Natural killer cell treated with Interleukin-12 subunit alpha and Interleukin-12 subunit beta and Interleukin-15 and Interleukin-18, amount 100 ng/mL, for 72 hours (primary cell): ENCODE measurements around the gene GHRHR. TPM values are rescaled to one million over a fixed set of nuclear protein-coding genes. Genes with fewer than 3 reads are reported as not detected.
A peak's percentile ranks its signal among the peaks of the same experiment; 100 is the strongest.

Experiments used
- ATAC-seq, 2 donors: fragments of 150-1000 bp; cut with Tn5 transposase in 1 of 2; sonication (Bioruptor Pico), chemical (Tn5 transposase) in 1 of 2; 2 replicates each; pipeline ENCODE4 v1.10.0; 2021
- DNase-seq: peaks from one replicate; pipeline ENCODE4 v3.0.0; 2022; ENCODE audit warnings: low spot score
- H3K27ac Mint-ChIP-seq, 2 donors: 1 replicate in 1 of 2; 2 replicates in 1 of 2; pipeline ENCODE4 v1.8.0; 2022; ENCODE audit warnings: mixed read lengths in 2 of 2, mild to moderate bottlenecking in 1 of 2, moderate library complexity in 1 of 2
- H3K27me3 Mint-ChIP-seq, 2 donors: 1 replicate in 1 of 2; 2 replicates in 1 of 2; pipeline ENCODE4 v1.8.0; 2022; ENCODE audit warnings: mixed read lengths in 2 of 2
- H3K36me3 Mint-ChIP-seq: one replicate; pipeline ENCODE4 v1.8.0; 2022; ENCODE audit warnings: mixed read lengths
- H3K4me1 Mint-ChIP-seq, 2 donors: 1 replicate in 1 of 2; 2 replicates in 1 of 2; pipeline ENCODE4 v1.8.0; 2022; ENCODE audit warnings: low read depth in 2 of 2, mixed read lengths in 2 of 2, mild to moderate bottlenecking in 1 of 2
- H3K4me3 Mint-ChIP-seq: one replicate; pipeline ENCODE4 v1.8.0; 2022; ENCODE audit warnings: mixed read lengths
- H3K9me3 Mint-ChIP-seq: 2 replicates; pipeline ENCODE4 v1.8.0; 2022; ENCODE audit warnings: mixed read lengths
- total RNA-seq, 2 donors: library from RNA; stranded (reverse); gene quantifications; one replicate each; pipeline ENCODE4 v1.2.3, GENCODE V29; 2022

The GHRHR gene
- total RNA-seq, 2 donors from 2014 or later: not detected

- peak; percentile 39 for DNase-seq
- Mint-ChIP-seq H3K27me3 (no peaks in the 10 kb centered on the region), H3K4me1 (no peaks in the 10 kb centered on the region), H3K27ac (no peak overlapping the region), H3K36me3 (no peaks in the 10 kb centered on the region), H3K4me3 (no peak overlapping the region), H3K9me3 (peaks cover 2% of the 10 kb centered on the region)
- no peak for ATAC-seq
These were observed 40.6 kb upstream of the GHRHR start for GRCh38 chr7:30923009-30923773.

- peaks cover 2% of the 10 kb centered on the region for H3K9me3 Mint-ChIP-seq
- no peak overlapping the region for H3K27ac Mint-ChIP-seq
- DNase-seq: peak; percentile 42
- no peaks in the 10 kb centered on the region for H3K36me3 Mint-ChIP-seq
- H3K27me3 Mint-ChIP-seq: no peaks in the 10 kb centered on the region
- ATAC-seq: no peak
- no peaks in the 10 kb centered on the region for H3K4me1 Mint-ChIP-seq
- no peak overlapping the region for H3K4me3 Mint-ChIP-seq
These were observed 39.9 kb upstream of the GHRHR start for GRCh38 chr7:30923774-30924413.

GRCh38 chr7:30924624-30925023 is 39.1 kb upstream of the GHRHR start:
- H3K4me1 Mint-ChIP-seq: no peaks in the 10 kb centered on the region
- peaks cover 0 to 3% of the 10 kb centered on the region in 2 donors for H3K27me3 Mint-ChIP-seq
- H3K4me3 Mint-ChIP-seq: no peak overlapping the region
- H3K27ac Mint-ChIP-seq: no peak overlapping the region
- ATAC-seq (no peak), DNase-seq (peak; percentile 12)
- no peaks in the 10 kb centered on the region for H3K36me3 Mint-ChIP-seq
- H3K9me3 Mint-ChIP-seq: peaks cover 2% of the 10 kb centered on the region

- H3K27me3 Mint-ChIP-seq: peaks cover 0 to 4% of the 10 kb centered on the region in 2 donors
- H3K27ac Mint-ChIP-seq: no peak overlapping the region
- ATAC-seq (no peak), DNase-seq (peak; percentile 13)
- H3K9me3 Mint-ChIP-seq: peaks cover 2% of the 10 kb centered on the region
- H3K4me3 Mint-ChIP-seq: no peak overlapping the region
- no peaks in the 10 kb centered on the region for H3K36me3 Mint-ChIP-seq
- H3K4me1 Mint-ChIP-seq: no peaks in the 10 kb centered on the region
These were observed 38.6 kb upstream of the GHRHR start for GRCh38 chr7:30925117-30925516.

GRCh38 chr7:30925913-30926312 is 37.8 kb upstream of the GHRHR start:
- ATAC-seq (no peak), DNase-seq (peak; percentile 8)
- H3K27ac Mint-ChIP-seq: no peak overlapping the region
- H3K9me3 Mint-ChIP-seq: peaks cover 2% of the 10 kb centered on the region
- no peaks in the 10 kb centered on the region for H3K36me3 Mint-ChIP-seq
- H3K4me1 Mint-ChIP-seq: no peaks in the 10 kb centered on the region
- H3K4me3 Mint-ChIP-seq: no peak overlapping the region
- peaks cover 0 to 4% of the 10 kb centered on the region in 2 donors for H3K27me3 Mint-ChIP-seq

GRCh38 chr7:30926313-30926712 is 37.4 kb upstream of the GHRHR start:
- Mint-ChIP-seq H3K36me3 (no peaks in the 10 kb centered on the region), H3K27me3 (peaks cover 0 to 4% of the 10 kb centered on the region in 2 donors), H3K4me3 (no peak overlapping the region), H3K9me3 (peaks cover 2% of the 10 kb centered on the region), H3K4me1 (no peaks in the 10 kb centered on the region), H3K27ac (no peak overlapping the region)
- ATAC-seq: no peak
- peak; percentile 31 for DNase-seq

GRCh38 chr7:30927040-30927439 is 36.7 kb upstream of the GHRHR start:
- Mint-ChIP-seq H3K4me1 (no peaks in the 10 kb centered on the region), H3K36me3 (no peaks in the 10 kb centered on the region), H3K27me3 (peaks cover 0 to 4% of the 10 kb centered on the region in 2 donors), H3K27ac (no peak overlapping the region), H3K4me3 (no peak overlapping the region), H3K9me3 (peaks cover 2% of the 10 kb centered on the region)
- DNase-seq (peak; percentile 29), ATAC-seq (no peak)

- Mint-ChIP-seq H3K27me3 (peaks cover 0 to 4% of the 10 kb centered on the region in 2 donors), H3K4me3 (no peak overlapping the region), H3K9me3 (peaks cover 2% of the 10 kb centered on the region), H3K4me1 (no peaks in the 10 kb centered on the region), H3K36me3 (no peaks in the 10 kb centered on the region), H3K27ac (no peak overlapping the region)
- DNase-seq (peak; percentile 39), ATAC-seq (no peak)
These were observed 36.2 kb upstream of the GHRHR start for GRCh38 chr7:30927559-30927958.

GRCh38 chr7:30928254-30928872 is 35.4 kb upstream of the GHRHR start:
- ATAC-seq (no peak), DNase-seq (peak; percentile 18)
- peaks cover 0 to 4% of the 10 kb centered on the region in 2 donors for H3K27me3 Mint-ChIP-seq
- H3K27ac Mint-ChIP-seq: no peak overlapping the region
- H3K36me3 Mint-ChIP-seq: no peaks in the 10 kb centered on the region
- peaks cover 2% of the 10 kb centered on the region for H3K9me3 Mint-ChIP-seq
- H3K4me1 Mint-ChIP-seq: no peaks in the 10 kb centered on the region
- no peak overlapping the region for H3K4me3 Mint-ChIP-seq

GRCh38 chr7:30929686-30930085 is 34.1 kb upstream of the GHRHR start:
- peaks cover 2% of the 10 kb centered on the region for H3K9me3 Mint-ChIP-seq
- H3K4me3 Mint-ChIP-seq: no peak overlapping the region
- peaks cover 0 to 4% of the 10 kb centered on the region in 2 donors for H3K27me3 Mint-ChIP-seq
- no peaks in the 10 kb centered on the region for H3K36me3 Mint-ChIP-seq
- no peaks in the 10 kb centered on the region for H3K4me1 Mint-ChIP-seq
- ATAC-seq: no peak
- peak; percentile 2 for DNase-seq
- no peak overlapping the region for H3K27ac Mint-ChIP-seq

GRCh38 chr7:30930621-30931020 is 33.1 kb upstream of the GHRHR start:
- DNase-seq (peak; percentile 28), ATAC-seq (no peak)
- peaks cover 2% of the 10 kb centered on the region for H3K9me3 Mint-ChIP-seq
- no peaks in the 10 kb centered on the region for H3K4me1 Mint-ChIP-seq
- peaks cover 0 to 4% of the 10 kb centered on the region in 2 donors for H3K27me3 Mint-ChIP-seq
- H3K4me3 Mint-ChIP-seq: no peak overlapping the region
- no peaks in the 10 kb centered on the region for H3K36me3 Mint-ChIP-seq
- H3K27ac Mint-ChIP-seq: no peak overlapping the region

GRCh38 chr7:30931161-30931928 is 32.4 kb upstream of the GHRHR start:
- no peaks in the 10 kb centered on the region for H3K36me3 Mint-ChIP-seq
- H3K27me3 Mint-ChIP-seq: peaks cover 0 to 4% of the 10 kb centered on the region in 2 donors
- ATAC-seq (no peak), DNase-seq (peak; percentile 44)
- no peaks in the 10 kb centered on the region for H3K4me1 Mint-ChIP-seq
- no peak overlapping the region for H3K27ac Mint-ChIP-seq
- peaks cover 2% of the 10 kb centered on the region for H3K9me3 Mint-ChIP-seq
- no peak overlapping the region for H3K4me3 Mint-ChIP-seq

GRCh38 chr7:30931929-30932540 is 31.7 kb upstream of the GHRHR start:
- peak; percentile 56 for DNase-seq
- ATAC-seq: no peak
- Mint-ChIP-seq H3K36me3 (no peaks in the 10 kb centered on the region), H3K9me3 (peaks cover 2% of the 10 kb centered on the region), H3K27me3 (peaks cover 0 to 4% of the 10 kb centered on the region in 2 donors), H3K27ac (no peak overlapping the region), H3K4me1 (no peaks in the 10 kb centered on the region), H3K4me3 (no peak overlapping the region)
